Thyroid gland (tissue), 4 donors: ENCODE measurements around the gene SCPEP1.

Experiments
- CTCF ChIP-seq, 6 experiments: fragments of 200-600 bp in 3 of 6; fragments of 450-650 bp in 3 of 6; sonication (generic) in 3 of 6; IDR thresholded peaks; one replicate each; pipeline ENCODE4 v1.5.1; 2016 to 2019; ENCODE audit warnings: antibody characterized with exemption in 6 of 6, mild to moderate bottlenecking in 2 of 6, inconsistent platforms in 1 of 6, moderate library complexity in 1 of 6
- POLR2A ChIP-seq, 2 donors: fragments of 450-650 bp; IDR thresholded peaks; one replicate each; pipeline ENCODE4 v1.6.1; 2017; ENCODE audit warnings: antibody characterized with exemption in 2 of 2, mild to moderate bottlenecking in 2 of 2, moderate library complexity in 1 of 2

DNA sequence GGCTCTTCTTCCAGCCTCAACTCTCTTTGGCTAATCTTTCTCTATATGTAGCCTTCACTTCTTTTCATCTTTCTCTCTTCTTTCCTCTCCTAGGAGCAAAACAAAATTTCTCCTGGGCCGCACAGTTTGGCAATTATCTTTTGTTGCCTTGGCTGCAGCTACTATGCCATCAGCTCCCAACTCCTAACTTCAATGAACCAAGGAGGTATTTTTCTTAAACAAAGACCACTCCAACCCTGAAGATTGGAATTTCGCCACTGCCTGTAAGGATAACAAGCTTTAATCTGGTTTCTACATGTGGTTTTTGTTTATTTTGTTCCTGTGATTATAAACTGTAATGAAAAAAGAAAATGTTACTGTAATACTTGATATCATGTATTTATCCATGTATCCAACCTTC is 2.3 kb upstream of the SCPEP1 start:
- TF ChIP-seq CTCF (IDR thresholded peaks at IDR 0.05), result no peak
- no peak for TF ChIP-seq POLR2A (IDR thresholded peaks at IDR 0.05)
